Lung (tissue), 12 donors: ENCODE measurements around the gene GRIPAP1. TPM values are rescaled to one million over a fixed set of nuclear protein-coding genes. Genes with fewer than 3 reads are reported as not detected.

Experiments
- ATAC-seq: fragments of 200-7000 bp; cut with Tn5 transposase; one replicate; pipeline ENCODE4 v1.9.1; 2020; ENCODE audit warnings: moderate number of reproducible peaks; ENCODE audit not compliant: insufficient read depth, low FRiP score
- DNase-seq, 3 donors: peaks; one replicate each; pipeline ENCODE4 v3.0.0-alpha.2; 2013 to 2017
- H3K27ac ChIP-seq, 2 donors: one replicate each; pipeline ENCODE4 v1.5.1; 2013; ENCODE audit warnings: mild to moderate bottlenecking in 2 of 2, moderate library complexity in 2 of 2, control low read depth in 1 of 2, inconsistent platforms in 1 of 2, low read depth in 1 of 2, low read length in 1 of 2
- H3K27me3 ChIP-seq, 3 donors: one replicate each; pipeline ENCODE4 v1.5.1; 2013; ENCODE audit warnings: low read length in 2 of 3; ENCODE audit not compliant: control insufficient read depth in 3 of 3, insufficient read depth in 3 of 3
- H3K36me3 ChIP-seq, 4 donors: one replicate each; pipeline ENCODE4 v1.5.1; 2013; ENCODE audit warnings: low read length in 4 of 4, mild to moderate bottlenecking in 1 of 4, moderate library complexity in 1 of 4; ENCODE audit not compliant: control insufficient read depth in 4 of 4, insufficient read depth in 4 of 4
- H3K4me1 ChIP-seq, 5 donors: one replicate each; pipeline ENCODE4 v1.5.1; 2013; ENCODE audit warnings: low read length in 5 of 5, mild to moderate bottlenecking in 2 of 5, moderate library complexity in 1 of 5; ENCODE audit not compliant: control insufficient read depth in 5 of 5, insufficient read depth in 5 of 5
- H3K4me3 ChIP-seq: one replicate; pipeline ENCODE4 v1.5.1; 2013; ENCODE audit warnings: mild to moderate bottlenecking, control low read depth, moderate library complexity
- H3K9ac ChIP-seq, 2 donors: one replicate each; pipeline ENCODE4 v1.5.1; 2013; ENCODE audit warnings: low read length in 2 of 2, control low read depth in 1 of 2; ENCODE audit not compliant: insufficient read depth in 1 of 2
- H3K9me3 ChIP-seq, 4 donors: one replicate each; pipeline ENCODE4 v1.5.1; 2013; ENCODE audit warnings: low read length in 3 of 4, mild to moderate bottlenecking in 1 of 4, moderate library complexity in 1 of 4; ENCODE audit not compliant: control insufficient read depth in 4 of 4, insufficient read depth in 3 of 4
- CTCF ChIP-seq: IDR thresholded peaks from 2 replicates; pipeline ENCODE4 v1.5.1; 2012; ENCODE audit warnings: mild to moderate bottlenecking; ENCODE audit errors: control extremely low read depth, extremely low read depth
- WGBS, 2 donors: extraction: QIAGEN DNeasy Blood & Tissue Kit; methylation state at CpG; one replicate each; pipeline ENCODE4 v1.1.7; 2013; 5-methylcytosine and 5-hydroxymethylcytosine counted together
- polyA plus RNA-seq, 2 donors: library from polyadenylated mRNA; stranded (reverse); fragments of 200-250 nt; gene quantifications; one replicate each; pipeline ENCODE4 v1.2.1, GENCODE V29; 2013
- total RNA-seq, 2 donors: library from RNA; depleted of rRNA in 1 of 2; stranded (reverse); fragments of >200 nt in 1 of 2; gene quantifications; one replicate each; pipeline ENCODE4 v1.2.1, GENCODE V29; 2014 to 2021
- donor health status: control.
- donor health status: control.
- donor health status: Bipolar disorder and iron deficiency.
- donor health status: healthy.
- donor health status: DM: yes; HTN: yes; CAD: no.

The GRIPAP1 gene
- total and polyA plus RNA-seq, 4 donors = 29.2 to 48.9 (median 34.2) TPM

GRCh38 chrX:48960291-48960690, 41.8 kb downstream of the GRIPAP1 start:
- Histone ChIP-seq H3K27me3 (no peaks in the 10 kb centered on the region), H3K36me3 (peaks cover 0 to 3% (median 0%) of the 10 kb centered on the region in 4 donors), H3K9ac (no peak overlapping the region), H3K4me3 (no peak overlapping the region), H3K27ac (no peak overlapping the region), H3K9me3 (peaks cover 0 to 2% (median 0%) of the 10 kb centered on the region in 4 donors), H3K4me1 (peaks cover 0 to 31% (median 5%) of the 10 kb centered on the region in 5 donors)
- 69 to 79% methylated on average over 2 of the region's 2 CpGs for WGBS, 2 donors
- TF ChIP-seq CTCF = no peak
- no peak for ATAC-seq
- DNase-seq = no peak

- ATAC-seq (no peak), DNase-seq (peak in 2 of 3 donors; percentile 38 to 49)
- Histone ChIP-seq H3K36me3 (peaks cover 0 to 5% (median 2%) of the 10 kb centered on the region in 4 donors), H3K4me1 (peaks cover 0 to 32% (median 5%) of the 10 kb centered on the region in 5 donors), H3K9ac (peak overlapping the region in 1 of 2 donors; percentile 89), H3K9me3 (peaks cover 0 to under 1% (median 0%) of the 10 kb centered on the region in 4 donors), H3K27ac (peak overlapping the region; percentile 87 to 90), H3K4me3 (peak overlapping the region; percentile 16), H3K27me3 (no peaks in the 10 kb centered on the region)
- no peak for TF ChIP-seq CTCF
- 0 to 34% methylated on average over 19 to 21 of the region's 21 CpGs for WGBS, 2 donors
Observed at GRCh38 chrX:48958635-48959094, 43.4 kb downstream of the GRIPAP1 start.

- no peaks in the 10 kb centered on the region for H3K27me3 ChIP-seq
- peaks cover 0 to 32% (median 9%) of the 10 kb centered on the region in 5 donors for H3K4me1 ChIP-seq
- H3K4me3 ChIP-seq = peak overlapping the region; percentile 65
- H3K36me3 ChIP-seq = peaks cover 0 to 5% (median 2%) of the 10 kb centered on the region in 4 donors
- TF ChIP-seq CTCF = no peak
- ATAC-seq (peak; percentile 89), DNase-seq (peak; percentile 98 to 99 (median 98))
- H3K9ac ChIP-seq = peak overlapping the region; percentile 74 to 82
- WGBS, 2 donors = 0 to 37% methylated on average over 54 to 66 of the region's 66 CpGs
- H3K9me3 ChIP-seq = no peaks in the 10 kb centered on the region
- peak overlapping the region; percentile 90 to 98 for H3K27ac ChIP-seq
Observed at GRCh38 chrX:48957827-48958634, 44.0 kb downstream of the GRIPAP1 start.
